ENCODE data around the gene NAP1L2. TPM values are rescaled to one million over a fixed set of nuclear protein-coding genes. Genes with fewer than 3 reads are reported as not detected.
A peak's percentile ranks its signal among the peaks of the same experiment; 100 is the strongest.

Gene NAP1L2
- total RNA-seq: 10 to 100 TPM in 5 of 10 donors, 1 to 10 TPM in 5; 4.0 to 16.7 (median 10.3) TPM
- polyA plus RNA-seq: 1 to 10 TPM in 1 of 2 donors, under 1 TPM in 1; 0.20 to 2.2 TPM
- long read RNA-seq, donor 1: 0 reads
- long read RNA-seq, donor 2, partial matches to known transcripts: 0 of 3 reads
- long read RNA-seq, donor 2, other reads (novel, unspliced or antisense): 0 of 3 reads
- long read RNA-seq, donor 3, partial matches to known transcripts: 0 of 1 reads
- long read RNA-seq, donor 3, other reads (novel, unspliced or antisense): 0 of 1 reads

- Histone ChIP-seq H3K4me3 (peak within 1 kb of the TSS; percentile 26 to 67 (median 57)), H3K27me3 (peaks cover 0 to 38% (median 0%) of the 10 kb centered on the region in 7 donors), H3K27ac (peak within 1 kb of the TSS in 9 of 10 donors; percentile 37 to 67 (median 52)), H3K36me3 (no peaks in the 10 kb centered on the region), H3K4me1 (peaks cover 0 to 5% (median 0%) of the 10 kb centered on the region in 9 donors), H3K9me3 (peaks cover 0 to 2% (median 0%) of the 10 kb centered on the region in 11 donors)
- DNase-seq: peak; percentile 12 to 19
- intact Hi-C loops (cut with DNase I): no loop called here
- TF ChIP-seq CTCF (IDR thresholded peaks at IDR 0.05): no peak
- WGBS, 2 donors: 1% methylated on average over 27 to 30 of the region's 30 CpGs
- peak; percentile 88 to 95 (median 90) for ATAC-seq
Observed at GRCh38 chrX:73214426-73215094, at the start of gene NAP1L2. TSS of gene NAP1L2 (minus strand) at chrX:73214851. CDS start at chrX:73214492, 359 bp downstream.

- H3K36me3 ChIP-seq: no peaks in the 10 kb centered on the region
- intact Hi-C loops (cut with DNase I): no loop called here
- no peaks in the 10 kb centered on the region for H3K4me1 ChIP-seq
- no peak overlapping the region for H3K27ac ChIP-seq
- no peak for ATAC-seq
- H3K4me3 ChIP-seq: no peak overlapping the region
- 30 to 44% methylated on average over 2 of the region's 2 CpGs for WGBS, 2 donors
- no peak for DNase-seq
- peak in 3 of 9 donors; percentile 13 to 32 (median 20) for TF ChIP-seq CTCF (IDR thresholded peaks at IDR 0.05)
- H3K9me3 ChIP-seq: no peaks in the 10 kb centered on the region
- H3K27me3 ChIP-seq: peaks cover 0 to 45% (median 0%) of the 10 kb centered on the region in 7 donors
Observed at GRCh38 chrX:73262991-73263390, 48.3 kb upstream of the NAP1L2 start.

- peaks cover 0 to 9% (median 0%) of the 10 kb centered on the region in 7 donors for H3K27me3 ChIP-seq
- intact Hi-C loops (cut with DNase I): no loop called here
- no peak overlapping the region for H3K4me3 ChIP-seq
- peaks cover 0 to 5% (median 0%) of the 10 kb centered on the region in 11 donors for H3K9me3 ChIP-seq
- no peak for DNase-seq
- H3K36me3 ChIP-seq: no peaks in the 10 kb centered on the region
- 47 to 49% methylated on average over 5 of the region's 5 CpGs for WGBS, 2 donors
- H3K4me1 ChIP-seq: no peaks in the 10 kb centered on the region
- ATAC-seq: no peak
- no peak for TF ChIP-seq CTCF (IDR thresholded peaks at IDR 0.05)
- no peak overlapping the region for H3K27ac ChIP-seq
Observed at GRCh38 chrX:73239242-73239641, 24.6 kb upstream of the NAP1L2 start.

- no peak overlapping the region for H3K27ac ChIP-seq
- intact Hi-C loops (cut with DNase I): no loop called here
- H3K27me3 ChIP-seq: peaks cover 0 to 30% (median 0%) of the 10 kb centered on the region in 7 donors
- H3K4me3 ChIP-seq: no peak overlapping the region
- 73% methylated on average over 3 of the region's 3 CpGs for WGBS, 2 donors
- no peaks in the 10 kb centered on the region for H3K36me3 ChIP-seq
- peaks cover 0 to 2% (median 0%) of the 10 kb centered on the region in 9 donors for H3K4me1 ChIP-seq
- ATAC-seq: no peak
- TF ChIP-seq CTCF (IDR thresholded peaks at IDR 0.05): no peak
- DNase-seq: no peak
- H3K9me3 ChIP-seq: peaks cover 0 to 23% (median 0%) of the 10 kb centered on the region in 11 donors
Observed at GRCh38 chrX:73217621-73218020, 3.0 kb upstream of the NAP1L2 start.
